GM23338 (cell line): ENCODE results near the gene MEGF6. TPM values are rescaled to one million over a fixed set of nuclear protein-coding genes. Genes with fewer than 3 reads are reported as not detected.

Source experiments
- ATAC-seq: fragments of 200-7000 bp; cut with Tn5 transposase; 3 replicates; pipeline ENCODE4 v1.9.1; 2020
- DNase-seq: peaks from one replicate; pipeline ENCODE4 v3.0.0-alpha.2; 2015; ENCODE audit warnings: low spot score
- H2AFZ ChIP-seq: fragments of 200-600 bp; sonication (generic); 2 replicates; pipeline ENCODE4 v1.8.0; 2016; ENCODE audit warnings: antibody characterized with exemption, mild to moderate bottlenecking, moderate library complexity
- H3F3A ChIP-seq: fragments of 200-600 bp; sonication (generic); replicated peaks from 2 replicates; pipeline ENCODE4 v1.8.0; 2017; ENCODE audit warnings: antibody characterized with exemption, mixed run types, low read depth
- H3K27ac ChIP-seq: fragments of 200-600 bp; sonication (generic); 2 replicates; pipeline ENCODE4 v1.6.1; 2016; ENCODE audit warnings: low read depth
- H3K27me3 ChIP-seq: fragments of 200-600 bp; sonication (generic); 2 replicates; pipeline ENCODE4 v1.8.0; 2016; ENCODE audit warnings: mild to moderate bottlenecking, mixed run types, moderate library complexity; ENCODE audit not compliant: insufficient read depth
- H3K36me3 ChIP-seq: fragments of 200-600 bp; sonication (generic); 2 replicates; pipeline ENCODE4 v1.8.0; 2016; ENCODE audit warnings: mild to moderate bottlenecking; ENCODE audit not compliant: insufficient read depth
- H3K4me1 ChIP-seq: fragments of 200-600 bp; sonication (generic); 2 replicates; pipeline ENCODE4 v1.8.0; 2016; ENCODE audit warnings: mild to moderate bottlenecking, moderate library complexity; ENCODE audit not compliant: insufficient read depth
- H3K4me2 ChIP-seq: fragments of 200-600 bp; sonication (generic); 2 replicates; pipeline ENCODE4 v1.7.1; 2017; ENCODE audit warnings: mixed run types
- H3K4me3 ChIP-seq: fragments of 200-600 bp; sonication (generic); 2 replicates; pipeline ENCODE4 v1.6.1; 2016; ENCODE audit warnings: mixed run types
- H3K79me2 ChIP-seq: fragments of 200-600 bp; sonication (generic); replicated peaks from 2 replicates; pipeline ENCODE4 v1.8.0; 2017; ENCODE audit warnings: mild to moderate bottlenecking; ENCODE audit not compliant: insufficient read depth
- H3K9me2 ChIP-seq: fragments of 200-600 bp; sonication (generic); 2 replicates; pipeline ENCODE4 v1.8.0; 2017; ENCODE audit not compliant: insufficient read depth
- H4K20me1 ChIP-seq: fragments of 200-600 bp; sonication (generic); replicated peaks from 2 replicates; pipeline ENCODE4 v1.8.0; 2017; ENCODE audit warnings: mild to moderate bottlenecking; ENCODE audit not compliant: insufficient read depth
- H3K27ac Mint-ChIP-seq: 2 replicates; pipeline ENCODE4 v1.8.0; 2020; ENCODE audit warnings: inconsistent platforms, mild to moderate bottlenecking, moderate library complexity, mixed read lengths
- H3K27me3 Mint-ChIP-seq: 3 replicates; pipeline ENCODE4 v1.8.0; 2022; ENCODE audit warnings: low read depth, mild to moderate bottlenecking, moderate library complexity, mixed read lengths, inconsistent platforms; ENCODE audit not compliant: insufficient read depth, poor library complexity
- H3K36me3 Mint-ChIP-seq: 3 replicates; pipeline ENCODE4 v1.8.0; 2021; ENCODE audit warnings: low read depth, mild to moderate bottlenecking, inconsistent platforms, moderate library complexity, mixed read lengths
- H3K4me1 Mint-ChIP-seq: 3 replicates; pipeline ENCODE4 v1.8.0; 2020; ENCODE audit warnings: mild to moderate bottlenecking, inconsistent platforms, mixed read lengths
- H3K4me3 Mint-ChIP-seq: 3 replicates; pipeline ENCODE4 v1.8.0; 2021; ENCODE audit warnings: moderate library complexity, mild to moderate bottlenecking, inconsistent platforms, mixed read lengths
- H3K9me3 Mint-ChIP-seq: 3 replicates; pipeline ENCODE4 v1.8.0; 2020; ENCODE audit warnings: moderate library complexity, mild to moderate bottlenecking, inconsistent platforms, mixed read lengths
- EZH2phosphoT487 ChIP-seq: fragments of 200-600 bp; sonication (generic); IDR thresholded peaks from one replicate; pipeline ENCODE4 v1.8.1; 2018; ENCODE audit warnings: antibody characterized with exemption; ENCODE audit not compliant: unreplicated experiment
- NANOG ChIP-seq: IDR thresholded peaks from 2 replicates; pipeline ENCODE4 v1.6.1; 2016; ENCODE audit warnings: antibody characterized with exemption, borderline replicate concordance
- REST ChIP-seq: IDR thresholded peaks from one replicate; pipeline ENCODE4 v1.6.1; 2018; ENCODE audit warnings: antibody characterized with exemption; ENCODE audit not compliant: unreplicated experiment
- STAT1 ChIP-seq: IDR thresholded peaks from one replicate; pipeline ENCODE4 v1.6.1; 2016; ENCODE audit warnings: antibody characterized with exemption; ENCODE audit not compliant: unreplicated experiment
- ZNF114 ChIP-seq: fragments of 250-450 bp; sonication (Bioruptor Pico); IDR thresholded peaks from 2 replicates; pipeline ENCODE4 v1.5.0; 2020; ENCODE audit warnings: mild to moderate bottlenecking, moderate library complexity
- ZNF331 ChIP-seq: fragments of 250-450 bp; sonication (Bioruptor Pico); IDR thresholded peaks from 2 replicates; pipeline ENCODE4 v1.5.0; 2020; ENCODE audit warnings: low read depth, mild to moderate bottlenecking, moderate library complexity
- polyA plus RNA-seq: library from polyadenylated mRNA; unstranded; fragments of >200 nt; fragmentation: Nextera tagmentation; extraction: Ambion mirVana; gene quantifications from 2 replicates; pipeline ENCODE4 v1.2.1, GENCODE V29; 2016
- total RNA-seq: library from RNA; depleted of rRNA; stranded (reverse); fragments of >200 nt; shearing (Covaris generic); gene quantifications from 2 replicates; pipeline ENCODE4 v1.2.3, GENCODE V29; 2014
- TF ChIP-seq, protein P1 (sequence below): fragments of 250-450 bp; sonication (Bioruptor Pico); IDR thresholded peaks from 2 replicates; pipeline ENCODE4 v1.5.0; 2020; ENCODE audit warnings: mild to moderate bottlenecking, moderate library complexity

Gene MEGF6
- total and polyA plus RNA-seq, 2 experiments from 2014 or later, result 4.0 to 21.4 TPM

GRCh38 chr1:3552176-3552575 is 59.1 kb downstream of the MEGF6 start:
- H4K20me1 ChIP-seq, result no peaks in the 10 kb centered on the region
- H3K36me3 ChIP-seq, result no peaks in the 10 kb centered on the region
- Mint-ChIP-seq H3K27me3 (peaks cover 3% of the 10 kb centered on the region), H3K27ac (no peak overlapping the region), H3K9me3 (no peaks in the 10 kb centered on the region), H3K4me1 (peaks cover 5% of the 10 kb centered on the region; the same call in 1 of the 3 replicates), H3K36me3 (no peaks in the 10 kb centered on the region), H3K4me3 (no peak overlapping the region)
- H3K79me2 ChIP-seq, result no peaks in the 10 kb centered on the region
- ATAC-seq, result no peak
- H3K27ac ChIP-seq, result no peak overlapping the region
- no peak for DNase-seq
- no peak overlapping the region for H2AFZ ChIP-seq
- H3K4me2 ChIP-seq, result no peak overlapping the region
- no peaks in the 10 kb centered on the region for H3K27me3 ChIP-seq
- no peak overlapping the region for H3K4me3 ChIP-seq
- no peak for TF ChIP-seq ZNF331 (CRISPR knock-in tag)
- TF ChIP-seq EZH2phosphoT487, result no peak
- TF ChIP-seq ZNF114 (CRISPR knock-in tag), result no peak
- no peak for TF ChIP-seq NANOG
- TF ChIP-seq, protein P1, sequence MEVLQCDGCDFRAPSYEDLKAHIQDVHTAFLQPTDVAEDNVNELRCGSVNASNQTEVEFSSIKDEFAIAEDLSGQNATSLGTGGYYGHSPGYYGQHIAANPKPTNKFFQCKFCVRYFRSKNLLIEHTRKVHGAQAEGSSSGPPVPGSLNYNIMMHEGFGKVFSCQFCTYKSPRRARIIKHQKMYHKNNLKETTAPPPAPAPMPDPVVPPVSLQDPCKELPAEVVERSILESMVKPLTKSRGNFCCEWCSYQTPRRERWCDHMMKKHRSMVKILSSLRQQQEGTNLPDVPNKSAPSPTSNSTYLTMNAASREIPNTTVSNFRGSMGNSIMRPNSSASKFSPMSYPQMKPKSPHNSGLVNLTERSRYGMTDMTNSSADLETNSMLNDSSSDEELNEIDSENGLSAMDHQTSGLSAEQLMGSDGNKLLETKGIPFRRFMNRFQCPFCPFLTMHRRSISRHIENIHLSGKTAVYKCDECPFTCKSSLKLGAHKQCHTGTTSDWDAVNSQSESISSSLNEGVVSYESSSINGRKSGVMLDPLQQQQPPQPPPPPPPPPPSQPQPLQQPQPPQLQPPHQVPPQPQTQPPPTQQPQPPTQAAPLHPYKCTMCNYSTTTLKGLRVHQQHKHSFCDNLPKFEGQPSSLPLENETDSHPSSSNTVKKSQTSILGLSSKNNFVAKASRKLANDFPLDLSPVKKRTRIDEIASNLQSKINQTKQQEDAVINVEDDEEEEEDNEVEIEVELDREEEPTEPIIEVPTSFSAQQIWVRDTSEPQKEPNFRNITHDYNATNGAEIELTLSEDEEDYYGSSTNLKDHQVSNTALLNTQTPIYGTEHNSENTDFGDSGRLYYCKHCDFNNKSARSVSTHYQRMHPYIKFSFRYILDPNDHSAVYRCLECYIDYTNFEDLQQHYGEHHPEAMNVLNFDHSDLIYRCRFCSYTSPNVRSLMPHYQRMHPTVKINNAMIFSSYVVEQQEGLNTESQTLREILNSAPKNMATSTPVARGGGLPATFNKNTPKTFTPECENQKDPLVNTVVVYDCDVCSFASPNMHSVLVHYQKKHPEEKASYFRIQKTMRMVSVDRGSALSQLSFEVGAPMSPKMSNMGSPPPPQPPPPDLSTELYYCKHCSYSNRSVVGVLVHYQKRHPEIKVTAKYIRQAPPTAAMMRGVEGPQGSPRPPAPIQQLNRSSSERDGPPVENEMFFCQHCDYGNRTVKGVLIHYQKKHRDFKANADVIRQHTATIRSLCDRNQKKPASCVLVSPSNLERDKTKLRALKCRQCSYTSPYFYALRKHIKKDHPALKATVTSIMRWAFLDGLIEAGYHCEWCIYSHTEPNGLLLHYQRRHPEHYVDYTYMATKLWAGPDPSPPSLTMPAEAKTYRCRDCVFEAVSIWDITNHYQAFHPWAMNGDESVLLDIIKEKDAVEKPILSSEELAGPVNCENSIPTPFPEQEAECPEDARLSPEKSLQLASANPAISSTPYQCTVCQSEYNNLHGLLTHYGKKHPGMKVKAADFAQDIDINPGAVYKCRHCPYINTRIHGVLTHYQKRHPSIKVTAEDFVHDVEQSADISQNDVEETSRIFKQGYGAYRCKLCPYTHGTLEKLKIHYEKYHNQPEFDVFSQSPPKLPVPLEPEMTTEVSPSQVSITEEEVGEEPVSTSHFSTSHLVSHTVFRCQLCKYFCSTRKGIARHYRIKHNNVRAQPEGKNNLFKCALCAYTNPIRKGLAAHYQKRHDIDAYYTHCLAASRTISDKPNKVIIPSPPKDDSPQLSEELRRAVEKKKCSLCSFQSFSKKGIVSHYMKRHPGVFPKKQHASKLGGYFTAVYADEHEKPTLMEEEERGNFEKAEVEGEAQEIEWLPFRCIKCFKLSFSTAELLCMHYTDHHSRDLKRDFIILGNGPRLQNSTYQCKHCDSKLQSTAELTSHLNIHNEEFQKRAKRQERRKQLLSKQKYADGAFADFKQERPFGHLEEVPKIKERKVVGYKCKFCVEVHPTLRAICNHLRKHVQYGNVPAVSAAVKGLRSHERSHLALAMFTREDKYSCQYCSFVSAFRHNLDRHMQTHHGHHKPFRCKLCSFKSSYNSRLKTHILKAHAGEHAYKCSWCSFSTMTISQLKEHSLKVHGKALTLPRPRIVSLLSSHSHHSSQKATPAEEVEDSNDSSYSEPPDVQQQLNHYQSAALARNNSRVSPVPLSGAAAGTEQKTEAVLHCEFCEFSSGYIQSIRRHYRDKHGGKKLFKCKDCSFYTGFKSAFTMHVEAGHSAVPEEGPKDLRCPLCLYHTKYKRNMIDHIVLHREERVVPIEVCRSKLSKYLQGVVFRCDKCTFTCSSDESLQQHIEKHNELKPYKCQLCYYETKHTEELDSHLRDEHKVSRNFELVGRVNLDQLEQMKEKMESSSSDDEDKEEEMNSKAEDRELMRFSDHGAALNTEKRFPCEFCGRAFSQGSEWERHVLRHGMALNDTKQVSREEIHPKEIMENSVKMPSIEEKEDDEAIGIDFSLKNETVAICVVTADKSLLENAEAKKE (CRISPR knock-in tag), result no peak
- H3F3A ChIP-seq, result no peaks in the 10 kb centered on the region
- no peaks in the 10 kb centered on the region for H3K4me1 ChIP-seq
- no peaks in the 10 kb centered on the region for H3K9me2 ChIP-seq

DNA sequence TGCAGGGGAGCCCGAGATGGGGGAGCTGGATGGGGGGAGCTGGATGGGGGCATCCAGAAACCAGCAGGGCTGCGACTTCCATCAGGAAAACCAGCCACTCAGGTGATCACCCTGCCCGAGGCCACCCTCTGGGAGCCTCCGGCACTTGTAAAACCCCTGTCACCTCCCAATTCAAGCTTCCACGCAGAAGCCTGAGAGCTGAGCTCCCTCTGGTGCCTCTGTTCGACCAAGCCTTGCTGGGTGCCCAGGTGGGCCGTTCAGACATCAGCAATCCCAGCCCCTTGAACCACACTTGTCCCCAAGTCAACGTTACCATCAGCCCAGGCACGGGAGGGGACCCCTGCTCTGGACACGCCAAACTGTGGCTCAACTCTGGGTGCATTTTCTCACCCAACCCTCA is 59.6 kb downstream of the MEGF6 start:
- Mint-ChIP-seq H3K4me1 (peaks cover 5% of the 10 kb centered on the region; the same call in 1 of the 3 replicates), H3K9me3 (no peaks in the 10 kb centered on the region), H3K27ac (no peak overlapping the region), H3K36me3 (no peaks in the 10 kb centered on the region), H3K27me3 (peaks cover under 1% of the 10 kb centered on the region), H3K4me3 (no peak overlapping the region)
- Histone ChIP-seq H3K9me2 (no peaks in the 10 kb centered on the region), H3K4me3 (no peak overlapping the region), H3K79me2 (no peaks in the 10 kb centered on the region), H3K4me2 (no peak overlapping the region), H3K27ac (no peak overlapping the region), H3K4me1 (no peaks in the 10 kb centered on the region), H4K20me1 (no peaks in the 10 kb centered on the region), H3K27me3 (no peaks in the 10 kb centered on the region), H2AFZ (no peak overlapping the region), H3F3A (no peaks in the 10 kb centered on the region), H3K36me3 (no peaks in the 10 kb centered on the region)
- no peak for ATAC-seq
- no peak for DNase-seq
- no peak for TF ChIP-seq REST
- TF ChIP-seq STAT1, result no peak
